T follicular helper cell (primary cell): Measurements from ENCODE around the gene CCZ1.
"Not testable (repeated sequence)": the region's sequence is repeated elsewhere in the genome, so short reads cannot be mapped to it uniquely, and the experiment has no call there.

Experiments used
- DNase-seq: peaks from one replicate; pipeline ENCODE4 v3.0.0-alpha.2; 2020; ENCODE audit warnings: low read depth

The CCZ1 gene

DNA sequence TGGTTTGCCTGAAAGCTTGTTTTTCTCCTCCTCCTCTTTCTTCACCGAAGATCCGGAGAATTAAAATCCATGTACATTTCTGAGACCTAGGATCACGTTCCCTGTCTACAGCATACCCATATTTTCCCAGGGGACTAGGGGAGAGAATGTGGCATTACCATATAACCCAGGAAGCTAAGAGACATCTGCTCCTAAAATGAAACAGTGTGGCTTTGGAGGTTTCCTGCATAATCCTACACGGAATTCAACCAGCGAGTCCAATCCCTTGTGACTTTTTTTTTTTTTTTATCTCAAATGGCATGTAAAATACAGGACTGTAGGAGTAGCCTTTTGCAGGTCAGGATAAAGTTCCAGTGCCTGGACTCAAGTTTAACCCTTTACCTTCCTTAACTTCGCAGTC lies 10.3 kb downstream of the CCZ1 start:
- DNase-seq: not testable (repeated sequence)

DNA sequence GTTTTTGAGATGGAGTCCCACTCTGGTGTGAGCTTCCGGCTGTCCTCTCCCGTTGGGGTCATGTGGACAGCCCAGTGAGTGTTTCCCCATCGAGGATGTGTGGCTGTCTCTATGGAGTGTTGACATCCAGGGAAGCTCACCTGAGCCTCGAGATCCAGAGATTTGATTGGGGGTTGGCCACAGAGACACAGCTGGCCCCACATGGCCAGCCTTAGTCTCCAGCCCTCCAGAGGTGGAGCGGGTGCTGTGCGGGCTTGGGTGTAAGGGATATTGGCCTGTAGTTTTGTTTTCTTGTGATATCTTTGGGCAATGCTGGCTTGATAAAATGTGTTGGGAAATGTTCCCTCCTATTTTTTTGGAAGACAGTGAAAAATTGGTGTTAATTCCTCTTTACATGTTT lies 18.0 kb downstream of the CCZ1 start:
- not testable (repeated sequence) for DNase-seq

DNA sequence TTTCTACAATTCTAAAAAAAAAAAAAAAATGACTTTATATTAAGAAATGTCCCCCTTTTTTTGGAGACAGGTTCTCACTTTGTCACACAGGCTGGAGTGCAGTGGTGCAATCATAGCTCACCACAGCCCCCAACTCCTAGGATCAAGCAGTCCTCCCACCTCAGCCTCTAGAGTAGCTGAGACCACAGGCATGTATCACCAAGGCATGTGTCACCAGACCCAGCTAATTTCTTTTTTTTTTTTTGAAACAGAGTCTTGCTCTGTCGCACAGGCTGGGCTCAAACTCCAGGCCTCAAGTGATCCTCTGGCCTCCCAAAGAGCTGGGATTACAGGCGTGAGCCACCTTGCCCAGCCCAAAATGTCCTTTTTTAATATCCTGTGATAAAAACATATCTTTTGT lies 25.6 kb downstream of the CCZ1 start:
- not testable (repeated sequence) for DNase-seq

DNA sequence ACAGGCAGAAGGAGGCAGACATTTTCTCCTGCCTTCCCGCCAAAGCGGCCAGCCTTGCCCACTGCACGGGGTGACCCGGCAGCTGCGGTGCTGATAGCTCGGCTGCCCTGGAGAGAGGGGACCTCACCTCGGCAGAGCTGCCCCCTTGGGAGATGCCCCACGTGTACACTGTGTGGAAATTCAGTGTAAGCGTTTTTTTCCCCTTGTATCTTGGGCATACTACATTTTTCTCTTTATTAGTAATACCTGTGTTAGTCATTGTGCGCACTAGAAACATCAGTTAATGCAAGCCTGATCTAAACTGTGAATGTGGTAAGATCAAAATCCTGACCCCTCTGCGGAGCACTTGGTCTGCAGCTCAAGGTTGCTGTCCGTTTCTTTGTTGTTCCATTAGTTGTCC lies 26.1 kb downstream of the CCZ1 start:
- not testable (repeated sequence) for DNase-seq

DNA sequence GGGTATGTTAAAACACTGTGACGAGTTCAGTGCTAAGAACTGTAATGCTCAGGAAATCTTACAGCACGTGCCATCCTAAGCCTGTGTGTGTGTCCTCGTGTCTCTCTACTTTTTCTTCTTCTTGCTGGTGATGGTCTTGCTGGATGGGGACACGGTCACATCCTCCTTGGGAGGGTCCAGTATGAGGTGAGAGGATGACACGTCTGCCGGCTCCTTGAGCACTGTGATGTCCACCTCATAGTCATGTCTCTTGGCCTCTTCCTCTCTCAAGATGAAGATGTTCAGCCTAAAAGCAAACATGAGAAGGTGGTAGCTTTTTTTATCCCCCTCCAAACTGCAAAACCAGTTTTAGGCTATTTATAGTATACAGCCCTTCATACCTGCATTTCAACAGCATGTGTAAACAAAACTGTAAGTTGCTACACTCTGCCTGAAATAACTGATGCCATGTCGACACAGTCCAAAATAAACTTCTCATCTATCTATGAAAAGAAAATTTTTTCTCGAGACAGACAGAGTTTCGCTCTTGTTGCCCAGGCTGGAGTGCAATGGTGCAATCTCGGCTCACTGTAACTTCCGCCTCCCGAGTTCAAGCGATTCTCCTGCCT lies 27.8 kb downstream of the CCZ1 start:
- DNase-seq: not testable (repeated sequence)

DNA sequence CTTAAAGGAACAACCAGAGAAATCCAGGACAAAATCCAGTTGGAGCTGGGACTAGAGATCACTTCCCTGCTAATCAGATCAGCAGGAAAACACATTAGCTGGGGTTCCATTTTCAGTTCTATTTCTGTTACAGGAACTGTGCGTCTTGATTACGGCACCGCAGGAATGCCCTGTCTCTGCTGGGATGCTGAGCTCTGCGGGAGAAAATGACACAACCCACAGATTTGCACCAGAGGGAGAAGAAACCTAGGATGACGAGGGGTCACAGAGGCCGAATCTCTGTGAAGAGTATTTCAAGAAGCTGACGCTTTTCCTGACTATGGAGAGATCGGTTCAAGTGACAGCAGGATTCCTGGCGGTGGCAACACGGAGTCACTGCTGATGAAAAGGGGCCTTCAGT lies 31.8 kb downstream of the CCZ1 start:
- not testable (repeated sequence) for DNase-seq

DNA sequence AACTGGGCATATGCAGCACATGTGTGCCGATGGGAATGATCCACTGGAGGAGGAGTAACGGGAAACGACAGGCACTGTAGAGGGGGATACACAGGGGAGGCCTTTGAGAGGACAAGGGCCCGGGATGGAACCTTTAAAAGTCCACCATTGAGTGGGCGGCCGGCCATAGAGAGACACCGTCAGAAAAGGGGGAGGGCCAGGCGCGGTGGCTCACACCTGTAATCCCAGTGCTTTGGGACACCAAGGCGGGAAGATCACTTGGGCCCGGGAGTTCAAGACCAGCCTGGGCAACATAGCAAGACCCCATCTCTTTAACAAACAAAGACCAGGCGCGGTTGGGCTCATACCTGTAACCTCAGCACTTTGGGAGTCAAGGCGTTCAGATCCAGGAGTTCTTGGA lies 32.7 kb downstream of the CCZ1 start:
- not testable (repeated sequence) for DNase-seq

DNA sequence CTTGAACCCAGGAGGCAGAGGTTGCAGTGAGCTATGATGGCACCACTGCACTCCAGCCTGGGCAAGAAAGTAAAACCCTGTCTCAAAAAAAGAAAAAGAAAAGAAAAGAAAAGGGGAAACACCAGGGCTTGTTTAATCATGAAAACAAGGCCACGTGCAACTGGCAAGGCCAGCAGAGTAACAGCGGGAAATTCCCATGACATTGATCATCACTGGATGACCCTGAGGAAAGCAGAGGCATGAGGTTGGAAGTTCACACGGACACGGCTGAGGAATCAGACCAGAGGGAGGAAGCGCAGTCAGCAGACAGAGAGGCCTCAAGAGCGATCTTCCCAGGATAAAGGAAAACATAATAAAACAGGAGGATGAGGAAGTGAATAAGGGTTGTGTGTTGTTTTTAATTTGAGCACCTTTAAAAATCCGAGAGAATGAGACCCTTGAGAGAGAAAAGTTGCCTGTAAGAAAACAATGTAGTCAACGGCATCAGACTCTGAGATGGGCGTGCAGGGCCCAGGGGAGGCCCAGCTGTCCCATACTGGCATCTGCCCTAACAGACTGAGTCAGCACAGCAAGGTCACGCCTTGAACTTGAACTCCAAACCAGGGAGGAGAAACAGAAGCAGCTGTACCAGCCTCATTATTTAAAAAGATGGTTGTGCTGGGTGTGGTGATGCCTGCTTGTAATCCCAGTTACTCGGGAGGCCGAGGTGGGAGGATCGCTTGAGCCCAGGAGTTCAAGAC lies 33.5 kb downstream of the CCZ1 start:
- DNase-seq: not testable (repeated sequence)

DNA sequence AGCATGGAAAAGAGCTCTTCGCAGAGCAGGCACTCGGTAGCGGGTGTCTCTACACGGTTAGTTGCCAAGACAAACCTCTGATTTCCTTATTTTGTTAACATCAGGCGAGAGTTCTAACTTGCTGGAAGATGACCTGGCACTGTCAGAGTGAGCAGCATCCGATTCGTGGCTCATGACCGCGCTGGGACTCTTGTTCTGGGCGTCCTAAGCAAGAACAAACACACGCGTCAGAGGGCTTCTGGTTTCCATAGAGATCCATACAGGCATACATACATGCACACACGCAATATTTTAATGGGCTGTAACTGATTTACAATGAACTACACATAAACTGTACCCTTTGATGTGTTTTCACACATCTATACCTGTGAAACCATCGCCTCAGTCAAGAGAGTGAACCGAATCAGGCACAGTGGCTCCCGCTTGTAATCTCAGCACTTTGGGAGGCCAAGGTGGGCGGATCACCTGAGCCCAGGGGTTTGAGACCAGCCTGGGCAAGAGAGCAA lies 36.5 kb downstream of the CCZ1 start:
- not testable (repeated sequence) for DNase-seq

DNA sequence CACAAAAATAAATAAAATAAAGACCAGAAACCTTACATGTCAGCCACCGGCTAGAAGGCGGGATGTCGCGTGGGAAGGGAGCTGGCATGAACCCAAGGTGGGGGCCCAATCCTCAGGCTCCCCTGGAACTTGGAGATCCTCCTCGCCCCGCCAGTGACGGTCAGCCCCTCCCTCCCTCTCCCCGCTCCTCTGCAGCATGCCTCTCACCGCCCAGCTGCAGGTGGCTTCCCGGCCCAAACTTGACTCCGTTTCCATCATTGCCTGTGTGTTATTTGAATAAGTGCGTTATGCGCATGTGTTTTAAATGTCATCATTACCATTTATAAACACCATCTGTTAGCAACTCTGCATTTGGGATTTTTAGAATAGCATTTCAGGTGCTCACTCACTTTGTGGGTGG lies 64.7 kb downstream of the CCZ1 start:
- not testable (repeated sequence) for DNase-seq

DNA sequence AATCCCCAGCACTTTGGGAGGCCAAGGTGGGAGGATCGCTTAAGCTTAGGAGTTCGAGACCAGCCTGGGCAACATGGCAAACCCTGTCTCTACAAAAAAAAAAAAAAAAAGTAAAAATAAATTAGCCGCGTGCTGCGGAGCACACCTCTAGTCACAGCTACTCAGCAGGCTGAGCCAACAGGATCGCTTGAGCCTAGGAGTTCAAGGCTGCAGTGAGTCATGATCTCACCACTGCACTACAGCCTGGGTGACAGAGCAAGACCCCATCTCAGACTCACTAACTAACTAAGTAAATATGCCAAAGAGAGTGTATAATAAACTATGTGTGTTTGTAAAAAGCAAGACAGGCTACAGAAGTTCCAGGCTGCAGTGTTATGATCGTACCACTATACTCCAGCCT lies 65.3 kb downstream of the CCZ1 start:
- not testable (repeated sequence) for DNase-seq

DNA sequence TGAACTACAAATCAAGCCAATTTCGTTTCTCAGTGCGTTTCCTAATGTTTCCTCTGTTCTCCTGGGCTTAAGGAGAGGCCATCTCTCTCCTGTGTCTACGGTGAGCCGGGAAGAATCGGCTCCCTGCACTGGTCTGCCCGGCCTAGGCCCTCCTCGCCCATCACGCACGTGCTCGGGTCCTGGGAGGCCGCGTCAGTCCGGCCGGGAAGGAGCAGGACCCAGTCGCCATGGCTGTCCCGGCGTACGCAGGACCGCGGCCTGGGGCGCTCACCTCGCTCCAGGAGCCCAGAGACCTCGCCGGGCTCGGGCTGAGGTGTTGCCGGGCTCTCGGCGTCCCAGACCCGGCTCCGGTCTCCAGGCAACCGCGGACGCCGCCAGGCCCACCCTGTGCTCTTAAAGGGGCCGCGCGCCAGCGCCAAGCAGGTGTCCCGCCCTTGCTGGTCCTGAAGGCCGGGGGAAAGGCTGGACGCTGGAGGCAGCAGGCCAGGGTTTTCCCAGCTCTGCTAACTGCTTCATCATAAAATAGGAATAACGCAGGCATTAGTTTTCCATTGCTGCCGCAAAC lies 71.9 kb downstream of the CCZ1 start, which contains the start of gene RSPH10B:
Gene RSPH10B, minus strand, starts transcription at position 343 of the 565 bp plus-strand sequence. CDS start 3,573 bp downstream, outside the sequence.
- DNase-seq: not testable (repeated sequence)

DNA sequence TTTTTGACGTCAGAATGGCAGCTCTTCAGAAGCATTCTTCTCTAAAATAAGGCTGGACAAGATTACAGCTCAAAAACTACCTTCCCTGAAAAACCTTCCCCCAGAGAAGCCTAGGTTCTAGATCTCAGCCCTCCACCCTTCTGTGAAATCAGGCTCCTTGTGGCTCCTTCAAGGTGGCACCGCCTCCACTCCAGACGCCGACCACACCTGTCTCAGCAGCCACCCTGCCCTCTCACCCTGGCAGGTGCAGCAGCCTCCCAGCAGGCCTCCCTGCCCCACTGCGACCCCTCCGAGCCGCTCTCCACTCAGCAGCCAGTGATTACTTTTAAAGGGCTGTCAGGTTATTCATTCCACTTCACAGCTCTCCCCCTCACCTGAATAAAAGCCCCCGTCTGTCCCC lies 75.0 kb downstream of the CCZ1 start:
- not testable (repeated sequence) for DNase-seq
